ENCODE data around the gene FOXO4.

Gene FOXO4

GRCh38 chrX:71082822-71083221 lies 12.8 kb upstream of the FOXO4 start:
- H3K4me3 ChIP-seq (ENCODE audit: low read depth, low read length) = no peak overlapping the region
- no peak for TF ChIP-seq CTCF (conservative IDR thresholded peaks at IDR 0.05; ENCODE audit: low read depth, low read length)
- DNase-seq (ENCODE audit: low read depth) = no peak

DNA sequence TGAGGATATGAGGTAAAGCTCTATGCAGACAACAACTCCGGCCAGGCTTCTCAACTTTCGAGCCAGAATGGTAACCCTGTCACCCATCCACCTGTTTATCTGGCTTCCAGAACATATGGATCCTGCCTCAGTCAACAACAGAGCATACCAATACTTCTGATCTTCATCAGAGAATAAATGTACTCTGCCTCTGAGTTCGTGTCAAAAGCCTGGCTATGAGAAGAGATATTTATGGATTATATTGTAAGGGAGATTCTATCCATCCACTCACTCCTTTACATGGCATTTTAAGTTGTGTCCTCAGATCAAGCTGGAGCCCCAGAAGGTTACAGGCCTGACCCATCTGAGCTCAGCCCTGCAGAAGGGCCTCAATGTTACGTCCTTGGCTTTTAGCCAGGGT lies 9.8 kb upstream of the FOXO4 start:
- TF ChIP-seq CTCF (conservative IDR thresholded peaks at IDR 0.05; ENCODE audit: low read depth, low read length) = no peak
- no peak for DNase-seq (ENCODE audit: low read depth)
- H3K4me3 ChIP-seq (ENCODE audit: low read depth, low read length) = no peak overlapping the region

DNA sequence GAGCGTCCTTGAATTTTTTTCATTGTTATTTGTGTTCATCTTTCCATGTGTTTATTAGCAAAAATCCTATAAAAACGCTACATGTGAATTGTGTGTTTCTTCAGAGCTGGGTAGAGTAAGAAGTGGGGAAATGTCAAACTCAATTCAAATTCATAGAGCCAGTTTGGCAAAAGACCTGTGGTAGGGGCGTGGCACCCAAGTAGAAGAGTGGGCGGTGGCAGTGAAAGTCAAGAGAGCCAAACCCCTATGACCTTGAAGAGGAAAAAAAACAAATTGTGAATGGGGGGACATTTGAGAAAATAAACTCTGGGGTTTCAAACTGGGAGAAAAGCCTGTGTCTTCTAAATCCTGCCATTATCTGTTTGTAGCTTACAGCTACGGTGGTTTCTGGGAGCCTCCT lies 4.4 kb upstream of the FOXO4 start:
- no peak for TF ChIP-seq CTCF (conservative IDR thresholded peaks at IDR 0.05; ENCODE audit: low read depth, low read length)
- H3K4me3 ChIP-seq (ENCODE audit: low read depth, low read length) = no peak overlapping the region
- no peak for DNase-seq (ENCODE audit: low read depth)

DNA sequence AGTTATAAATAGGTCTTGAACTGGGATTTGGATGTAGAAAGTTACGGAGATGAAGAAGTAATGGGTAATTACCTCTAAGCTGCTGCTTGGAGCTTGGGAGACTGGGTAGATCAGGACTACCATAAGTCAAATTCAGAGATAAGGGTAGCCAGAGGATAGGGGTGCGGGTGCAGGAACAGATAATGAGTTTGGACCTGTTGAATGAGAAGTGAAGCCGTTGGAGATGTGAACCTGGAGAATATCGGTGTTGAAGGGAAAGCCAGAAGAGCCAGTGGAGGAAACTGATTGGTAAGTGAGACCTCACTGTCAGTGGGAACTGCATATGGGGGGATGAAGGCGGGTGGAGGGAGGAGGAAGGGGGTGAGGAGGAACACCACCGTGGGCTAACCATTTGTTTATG lies 618 bp upstream of the FOXO4 start:
- DNase-seq (ENCODE audit: low read depth) = no peak
- TF ChIP-seq CTCF (conservative IDR thresholded peaks at IDR 0.05; ENCODE audit: low read depth, low read length) = no peak
- peak overlapping the region; percentile 61 for H3K4me3 ChIP-seq (ENCODE audit: low read depth, low read length)

DNA sequence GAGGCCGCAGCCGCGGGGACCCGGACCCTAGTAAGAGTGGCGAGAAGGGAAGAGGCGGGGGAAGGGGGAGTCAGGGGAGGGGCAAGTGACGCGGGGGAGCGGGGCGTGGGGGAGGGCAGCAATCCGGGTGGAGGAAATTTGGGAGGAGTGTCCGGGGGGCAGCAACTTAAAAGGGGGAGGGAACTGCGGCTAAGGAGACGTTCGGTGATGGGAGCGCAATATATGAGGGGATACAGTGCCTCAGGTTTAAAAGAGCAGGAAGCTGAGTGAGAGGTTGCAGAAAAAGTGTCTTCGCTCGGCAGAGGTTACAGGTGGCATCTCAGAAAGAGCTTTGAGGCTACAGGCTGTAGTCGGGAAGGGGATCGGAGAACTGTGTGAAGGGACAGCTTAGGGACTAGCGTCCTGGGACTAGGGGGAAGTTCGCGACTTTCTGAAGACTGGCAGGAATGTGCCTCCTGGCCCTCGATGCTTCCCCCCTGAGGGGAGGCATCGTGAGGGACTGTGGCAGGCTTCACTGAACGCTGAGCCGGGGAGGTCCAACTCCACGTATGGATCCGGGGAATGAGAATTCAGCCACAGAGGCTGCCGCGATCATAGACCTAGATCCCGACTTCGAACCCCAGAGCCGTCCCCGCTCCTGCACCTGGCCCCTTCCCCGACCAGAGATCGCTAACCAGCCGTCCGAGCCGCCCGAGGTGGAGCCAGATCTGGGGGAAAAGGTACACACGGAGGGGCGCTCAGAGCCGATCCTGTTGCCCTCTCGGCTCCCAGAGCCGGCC lies 519 bp downstream of the FOXO4 start:
- no peak for DNase-seq (ENCODE audit: low read depth)
- H3K4me3 ChIP-seq (ENCODE audit: low read depth, low read length) = peak overlapping the region; percentile 61
- no peak for TF ChIP-seq CTCF (conservative IDR thresholded peaks at IDR 0.05; ENCODE audit: low read depth, low read length)

- no peak for DNase-seq (ENCODE audit: low read depth)
- no peak for TF ChIP-seq CTCF (conservative IDR thresholded peaks at IDR 0.05; ENCODE audit: low read depth, low read length)
- peak overlapping the region; percentile 61 for H3K4me3 ChIP-seq (ENCODE audit: low read depth, low read length)
Observed at GRCh38 chrX:71096760-71097032, 1.0 kb downstream of the FOXO4 start.

DNA sequence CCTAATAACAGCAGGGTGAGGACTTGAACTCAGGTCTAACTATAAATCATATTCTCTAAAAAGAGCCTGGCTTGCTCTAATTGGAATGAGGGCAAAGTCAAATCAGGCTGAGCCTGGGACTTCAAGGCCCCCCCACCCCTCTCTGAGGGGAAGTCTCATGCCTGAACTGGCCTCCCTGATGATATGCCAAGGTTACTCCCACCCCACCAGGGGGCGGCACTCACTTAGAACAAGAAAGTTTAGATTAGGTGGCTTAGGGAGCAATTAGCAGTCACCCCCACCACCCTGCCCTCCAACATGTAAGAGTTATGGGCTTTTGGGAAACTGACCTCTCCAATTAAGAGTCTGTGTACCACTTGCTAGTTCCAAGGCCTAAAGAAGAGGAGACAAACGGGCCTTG lies 2.7 kb downstream of the FOXO4 start:
- peak; percentile 62 for TF ChIP-seq CTCF (conservative IDR thresholded peaks at IDR 0.05; ENCODE audit: low read depth, low read length)
- no peak overlapping the region for H3K4me3 ChIP-seq (ENCODE audit: low read depth, low read length)
- peak; percentile 61 for DNase-seq (ENCODE audit: low read depth)
